B cell (primary cell): ENCODE results near the gene TMEM231. TPM values are rescaled to one million over a fixed set of nuclear protein-coding genes. Genes with fewer than 3 reads are reported as not detected.
A peak's percentile ranks its signal among the peaks of the same experiment; 100 is the strongest.

Experiments used
- ATAC-seq: fragments of 200-7000 bp; cut with Tn5 transposase; one replicate; pipeline ENCODE4 v1.10.0; 2021; ENCODE audit warnings: low read depth, mild to moderate bottlenecking, moderate number of reproducible peaks, moderate library complexity
- CTCF ChIA-PET: fragments of 350-600 bp; sonication (Branson Sonifier 250); formaldehyde crosslinking; loops from one replicate; lab custom pipeline; 2021; ENCODE audit warnings: antibody characterized with exemption, inconsistent platforms; lab: Charles Lee
- POLR2A ChIA-PET: fragments of 350-600 bp; sonication (Branson Sonifier 250); formaldehyde crosslinking; loops from one replicate; lab custom pipeline; 2021; ENCODE audit warnings: antibody characterized with exemption; lab: Charles Lee
- DNase-seq: peaks from one replicate; pipeline ENCODE4 v3.0.0; 2013
- H2AFZ ChIP-seq: 2 replicates; pipeline ENCODE4 v1.6.1; 2012; ENCODE audit warnings: mild to moderate bottlenecking, low read depth, low read length; ENCODE audit not compliant: insufficient read depth, poor library complexity, severe bottlenecking
- H3K27ac ChIP-seq, 2 donors: 1 replicate in 1 of 2; 2 replicates in 1 of 2; pipeline ENCODE4 v1.5.1; 2012 to 2013; ENCODE audit warnings: low read length in 2 of 2, mild to moderate bottlenecking in 2 of 2, moderate library complexity in 1 of 2
- H3K27me3 ChIP-seq, 4 experiments: fragments of 200-600 bp in 1 of 4; sonication (generic) in 1 of 4; replicated peaks in 1 of 4; 1 replicate in 2 of 4; 2 replicates in 2 of 4; pipeline versions ENCODE4 v1.6.1 to v1.7.0; 2013 to 2016; ENCODE audit warnings: low read length in 3 of 4, mild to moderate bottlenecking in 2 of 4, mixed read lengths in 1 of 4, moderate library complexity in 1 of 4; ENCODE audit not compliant: insufficient read depth in 4 of 4, control insufficient read depth in 3 of 4; ENCODE audit errors: control extremely low read depth in 1 of 4
- H3K36me3 ChIP-seq, 2 experiments: replicated peaks in 1 of 2; 1 replicate in 1 of 2; 2 replicates in 1 of 2; pipeline versions ENCODE4 v1.6.1 to v1.7.1; 2013; ENCODE audit warnings: low read length in 1 of 2; ENCODE audit not compliant: insufficient read depth in 2 of 2, control insufficient read depth in 1 of 2; ENCODE audit errors: control extremely low read depth in 1 of 2, extremely low read depth in 1 of 2
- H3K4me1 ChIP-seq, 2 donors: fragments of 200-600 bp in 1 of 2; sonication (generic) in 1 of 2; 1 replicate in 1 of 2; 2 replicates in 1 of 2; pipeline versions ENCODE4 v1.5.1 to v1.6.1; 2013 to 2017; ENCODE audit warnings: low read length in 2 of 2; ENCODE audit not compliant: control insufficient read depth in 2 of 2, insufficient read depth in 2 of 2
- H3K4me2 ChIP-seq: replicated peaks from 2 replicates; pipeline ENCODE3; 2012; ENCODE audit warnings: mild to moderate bottlenecking, low read depth, low read length; ENCODE audit not compliant: poor library complexity, severe bottlenecking
- H3K4me3 ChIP-seq, 5 experiments: fragments of 200-600 bp in 1 of 5; sonication (generic) in 1 of 5; 1 replicate in 3 of 5; 2 replicates in 2 of 5; pipeline versions ENCODE4 v1.5.1 to v1.7.0; 2011 to 2016; ENCODE audit warnings: low read length in 4 of 5, mild to moderate bottlenecking in 4 of 5, low read depth in 2 of 5, control low read depth in 1 of 5, moderate library complexity in 1 of 5; ENCODE audit not compliant: insufficient read depth in 1 of 5; ENCODE audit errors: control extremely low read depth in 1 of 5, extremely low read depth in 1 of 5
- H3K79me2 ChIP-seq: fragments of 200-600 bp; sonication (generic); one replicate; pipeline ENCODE4 v1.6.0; 2016; ENCODE audit warnings: low read length; ENCODE audit not compliant: control insufficient read depth, insufficient read depth
- H3K9ac ChIP-seq: fragments of 200-600 bp; sonication (generic); 2 replicates; pipeline ENCODE4 v1.6.1; 2017; ENCODE audit warnings: mild to moderate bottlenecking, low read length, moderate library complexity
- H3K9me3 ChIP-seq, 3 donors: one replicate each; pipeline versions ENCODE4 v1.6.1 to v1.7.1; 2013; ENCODE audit warnings: low read length in 2 of 3; ENCODE audit not compliant: control insufficient read depth in 2 of 3, insufficient read depth in 1 of 3; ENCODE audit errors: control extremely low read depth in 1 of 3
- H4K20me1 ChIP-seq: 2 replicates; pipeline ENCODE4 v1.6.0; 2012; ENCODE audit warnings: mild to moderate bottlenecking, low read length; ENCODE audit not compliant: insufficient read depth, control insufficient read depth, poor library complexity, severe bottlenecking
- H3K27ac Mint-ChIP-seq: one replicate; pipeline ENCODE4 v1.8.0; 2021; ENCODE audit warnings: mixed read lengths
- H3K27me3 Mint-ChIP-seq: one replicate; pipeline ENCODE4 v1.8.0; 2021; ENCODE audit warnings: mixed read lengths
- H3K4me1 Mint-ChIP-seq: one replicate; pipeline ENCODE4 v1.8.0; 2021; ENCODE audit warnings: mixed read lengths
- H3K4me3 Mint-ChIP-seq: one replicate; pipeline ENCODE4 v1.8.0; 2021; ENCODE audit warnings: mixed read lengths
- H3K9me3 Mint-ChIP-seq: one replicate; pipeline ENCODE4 v1.8.0; 2022; ENCODE audit warnings: mixed read lengths; ENCODE audit not compliant: insufficient read depth
- EZH2 ChIP-seq: IDR thresholded peaks from 2 replicates; pipeline ENCODE4 v1.6.1; 2012; ENCODE audit warnings: borderline replicate concordance, low read depth, mild to moderate bottlenecking, moderate library complexity, low read length; ENCODE audit not compliant: insufficient read depth, poor library complexity, severe bottlenecking
- WGBS: methylation state at CpG from one replicate; pipeline ENCODE4 v1.1.5; 2013; ENCODE audit warnings: missing lambda C conversion rate; ENCODE audit not compliant: insufficient coverage; 5-methylcytosine and 5-hydroxymethylcytosine counted together
- intact Hi-C: fragments of 100-400 bp; cut with micrococcal nuclease; formaldehyde crosslinking; loops from one replicate; pipeline ENCODE4 v1.10.0; 2022
- polyA plus RNA-seq: library from polyadenylated mRNA; depleted of rRNA; stranded (reverse); fragments of >200 nt; gene quantifications from 2 replicates; pipeline ENCODE4 v1.2.3, GENCODE V29; 2012
- total RNA-seq, 2 donors: library from RNA; stranded (reverse); fragments of 120-200 nt in 1 of 2; gene quantifications; 1 replicate in 1 of 2; 2 replicates in 1 of 2; pipeline versions ENCODE4 v1.2.3 to v1.2.4, GENCODE V29; 2013 to 2022
- TF ChIP-seq, protein P1 (sequence below): fragments of 200-600 bp; IDR thresholded peaks from one replicate; pipeline ENCODE4 v1.8.0; 2022; ENCODE audit warnings: antibody characterized with exemption, mild to moderate bottlenecking

Gene TMEM231
- total and polyA plus RNA-seq, 2 donors (not counting 1 experiment from before 2014, with no cell fraction given) = 4.2 to 6.0 TPM

DNA sequence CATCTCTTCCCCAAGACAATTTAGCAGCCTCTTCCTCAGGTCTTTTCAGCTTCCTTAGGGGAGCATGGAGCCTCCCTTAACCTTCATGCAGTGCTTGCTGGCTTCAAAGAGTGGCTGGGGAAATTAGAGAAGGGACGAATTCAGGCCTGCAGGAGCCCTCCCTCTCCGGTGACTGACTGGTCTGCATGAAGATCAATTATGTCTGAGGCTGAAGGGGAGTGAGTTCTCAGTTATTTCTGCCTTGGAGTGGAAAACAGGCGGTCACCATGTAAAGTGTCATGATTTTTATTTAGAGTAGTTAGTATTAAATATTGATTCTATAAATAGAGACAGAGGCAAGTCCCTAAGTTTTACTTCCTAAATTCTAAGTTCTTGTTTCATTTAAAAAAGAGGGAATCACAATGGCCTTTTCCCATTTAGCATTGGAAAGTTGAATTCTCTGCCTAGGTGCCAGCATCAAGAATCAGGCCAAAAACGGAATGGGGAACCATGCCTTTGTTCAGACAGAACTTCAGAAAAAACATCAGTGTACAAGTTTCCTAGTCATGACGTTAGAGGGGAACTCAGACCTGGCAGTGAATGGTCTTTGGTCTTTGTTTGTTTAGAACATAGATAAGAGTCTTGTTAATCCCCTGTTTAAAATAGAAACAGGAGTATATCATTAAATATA lies 14.5 kb upstream of the TMEM231 start:
- Histone ChIP-seq H3K27ac (peak overlapping the region; percentile 79 to 89), H3K79me2 (peaks cover 73% of the 10 kb centered on the region)
- H3K4me3 Mint-ChIP-seq = peak overlapping the region; percentile 58

DNA sequence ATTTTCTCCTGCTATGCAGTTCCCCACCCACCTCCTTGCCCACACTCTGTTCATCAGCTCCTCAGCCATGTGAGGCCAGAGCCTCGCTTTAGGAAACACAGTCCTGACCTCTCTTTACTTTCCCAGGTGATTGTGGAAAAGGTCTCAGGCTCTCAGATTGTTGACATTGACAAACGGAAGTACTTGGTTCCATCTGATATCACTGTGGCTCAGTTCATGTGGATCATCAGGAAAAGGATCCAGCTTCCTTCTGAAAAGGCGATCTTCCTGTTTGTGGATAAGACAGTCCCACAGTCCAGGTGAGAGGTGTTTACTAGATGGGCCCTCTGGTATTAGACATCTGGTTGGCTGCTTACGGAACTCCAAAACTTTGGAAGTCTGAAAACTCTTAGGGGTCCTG lies 11.9 kb upstream of the TMEM231 start:
- H3K4me3 ChIP-seq = no peak overlapping the region
- Mint-ChIP-seq H3K9me3 (no peaks in the 10 kb centered on the region), H3K27me3 (no peaks in the 10 kb centered on the region), H3K4me3 (peak overlapping the region; percentile 100), H3K4me1 (peaks cover 68% of the 10 kb centered on the region), H3K27ac (no peak overlapping the region)
- ChIA-PET POLR2A (no interaction called here), CTCF (interaction anchor here (1.2 to 1.5 kb wide), 3 partner anchors 12 to 103 kb away, joined by 3 to 4 read pairs (median 3); partner anchors contain the start of gene TMEM170A)
- no peaks in the 10 kb centered on the region for H3K9me3 ChIP-seq
- peaks cover 14% of the 10 kb centered on the region for H4K20me1 ChIP-seq
- no peak overlapping the region for H3K9ac ChIP-seq
- H3K36me3 ChIP-seq = peaks cover 6 to 49% of the 10 kb centered on the region in 2 experiments
- no peak overlapping the region for H3K4me2 ChIP-seq
- TF ChIP-seq EZH2 = no peak
- TF ChIP-seq, protein P1, sequence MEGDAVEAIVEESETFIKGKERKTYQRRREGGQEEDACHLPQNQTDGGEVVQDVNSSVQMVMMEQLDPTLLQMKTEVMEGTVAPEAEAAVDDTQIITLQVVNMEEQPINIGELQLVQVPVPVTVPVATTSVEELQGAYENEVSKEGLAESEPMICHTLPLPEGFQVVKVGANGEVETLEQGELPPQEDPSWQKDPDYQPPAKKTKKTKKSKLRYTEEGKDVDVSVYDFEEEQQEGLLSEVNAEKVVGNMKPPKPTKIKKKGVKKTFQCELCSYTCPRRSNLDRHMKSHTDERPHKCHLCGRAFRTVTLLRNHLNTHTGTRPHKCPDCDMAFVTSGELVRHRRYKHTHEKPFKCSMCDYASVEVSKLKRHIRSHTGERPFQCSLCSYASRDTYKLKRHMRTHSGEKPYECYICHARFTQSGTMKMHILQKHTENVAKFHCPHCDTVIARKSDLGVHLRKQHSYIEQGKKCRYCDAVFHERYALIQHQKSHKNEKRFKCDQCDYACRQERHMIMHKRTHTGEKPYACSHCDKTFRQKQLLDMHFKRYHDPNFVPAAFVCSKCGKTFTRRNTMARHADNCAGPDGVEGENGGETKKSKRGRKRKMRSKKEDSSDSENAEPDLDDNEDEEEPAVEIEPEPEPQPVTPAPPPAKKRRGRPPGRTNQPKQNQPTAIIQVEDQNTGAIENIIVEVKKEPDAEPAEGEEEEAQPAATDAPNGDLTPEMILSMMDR = no peak
- DNase-seq = no peak
- peaks cover 50% of the 10 kb centered on the region for H3K79me2 ChIP-seq
- no peak overlapping the region for H2AFZ ChIP-seq
- peak overlapping the region in 1 of 2 donors; percentile 25 for H3K27ac ChIP-seq
- no peak for ATAC-seq
- 94% methylated on average over 4 of the region's 4 CpGs for WGBS
- H3K4me1 ChIP-seq = peaks cover 47 to 78% of the 10 kb centered on the region in 2 donors
- no peaks in the 10 kb centered on the region for H3K27me3 ChIP-seq
- intact Hi-C loops = loop anchor here (2.0 kb wide), 1 partner anchor 583 kb away; the partner anchor contains the start of gene WDR59

More for the DNA sequence above, 14.5 kb upstream of the TMEM231 start:
- CTCF ChIA-PET = interaction anchor here (0.7 kb wide), 1 partner anchor 9 kb away, joined by 3 read pairs; no protein-coding TSS in a partner anchor
- ATAC-seq (peak; percentile 19), DNase-seq (peak; percentile 67)
- TF ChIP-seq EZH2 = no peak
- TF ChIP-seq, protein P1 = no peak
- peak overlapping the region; percentile 93 for H3K27ac Mint-ChIP-seq
- peak overlapping the region; percentile 27 for H3K4me2 ChIP-seq
- H3K4me3 ChIP-seq = no peak overlapping the region
- peaks cover 27% of the 10 kb centered on the region for H4K20me1 ChIP-seq
- H3K9ac ChIP-seq = no peak overlapping the region
- intact Hi-C loops = loop anchor here (2.0 kb wide), 2 partner anchors 14 kb away; partner anchors contain the start of gene TMEM231
- H3K9me3 ChIP-seq = no peaks in the 10 kb centered on the region
- peaks cover 15 to 70% of the 10 kb centered on the region in 2 experiments for H3K36me3 ChIP-seq
- no peaks in the 10 kb centered on the region for H3K27me3 ChIP-seq
- 18% methylated on average over 1 of the region's 5 CpGs for WGBS
- H3K9me3 Mint-ChIP-seq = no peaks in the 10 kb centered on the region
- POLR2A ChIA-PET = no interaction called here
- no peaks in the 10 kb centered on the region for H3K27me3 Mint-ChIP-seq
- peaks cover 68% of the 10 kb centered on the region for H3K4me1 Mint-ChIP-seq
- H3K4me1 ChIP-seq = peaks cover 36 to 80% of the 10 kb centered on the region in 2 donors
- H2AFZ ChIP-seq = no peak overlapping the region
